GM23338 (cell line): ENCODE measurements around the gene PHOX2A. TPM values are rescaled to one million over a fixed set of nuclear protein-coding genes. Genes with fewer than 3 reads are reported as not detected.
"Not testable (repeated sequence)": the region's sequence is repeated elsewhere in the genome, so short reads cannot be mapped to it uniquely, and the experiment has no call there.

Source experiments
- ATAC-seq: fragments of 200-7000 bp; cut with Tn5 transposase; 3 replicates; pipeline ENCODE4 v1.9.1; 2020
- DNase-seq: peaks from one replicate; pipeline ENCODE4 v3.0.0-alpha.2; 2015; ENCODE audit warnings: low spot score
- H2AFZ ChIP-seq: fragments of 200-600 bp; sonication (generic); 2 replicates; pipeline ENCODE4 v1.8.0; 2016; ENCODE audit warnings: antibody characterized with exemption, mild to moderate bottlenecking, moderate library complexity
- H3F3A ChIP-seq: fragments of 200-600 bp; sonication (generic); replicated peaks from 2 replicates; pipeline ENCODE4 v1.8.0; 2017; ENCODE audit warnings: antibody characterized with exemption, mixed run types, low read depth
- H3K27ac ChIP-seq: fragments of 200-600 bp; sonication (generic); 2 replicates; pipeline ENCODE4 v1.6.1; 2016; ENCODE audit warnings: low read depth
- H3K27me3 ChIP-seq: fragments of 200-600 bp; sonication (generic); 2 replicates; pipeline ENCODE4 v1.8.0; 2016; ENCODE audit warnings: mild to moderate bottlenecking, mixed run types, moderate library complexity; ENCODE audit not compliant: insufficient read depth
- H3K36me3 ChIP-seq: fragments of 200-600 bp; sonication (generic); 2 replicates; pipeline ENCODE4 v1.8.0; 2016; ENCODE audit warnings: mild to moderate bottlenecking; ENCODE audit not compliant: insufficient read depth
- H3K4me1 ChIP-seq: fragments of 200-600 bp; sonication (generic); 2 replicates; pipeline ENCODE4 v1.8.0; 2016; ENCODE audit warnings: mild to moderate bottlenecking, moderate library complexity; ENCODE audit not compliant: insufficient read depth
- H3K4me2 ChIP-seq: fragments of 200-600 bp; sonication (generic); 2 replicates; pipeline ENCODE4 v1.7.1; 2017; ENCODE audit warnings: mixed run types
- H3K4me3 ChIP-seq: fragments of 200-600 bp; sonication (generic); 2 replicates; pipeline ENCODE4 v1.6.1; 2016; ENCODE audit warnings: mixed run types
- H3K79me2 ChIP-seq: fragments of 200-600 bp; sonication (generic); replicated peaks from 2 replicates; pipeline ENCODE4 v1.8.0; 2017; ENCODE audit warnings: mild to moderate bottlenecking; ENCODE audit not compliant: insufficient read depth
- H3K9me2 ChIP-seq: fragments of 200-600 bp; sonication (generic); 2 replicates; pipeline ENCODE4 v1.8.0; 2017; ENCODE audit not compliant: insufficient read depth
- H4K20me1 ChIP-seq: fragments of 200-600 bp; sonication (generic); replicated peaks from 2 replicates; pipeline ENCODE4 v1.8.0; 2017; ENCODE audit warnings: mild to moderate bottlenecking; ENCODE audit not compliant: insufficient read depth
- H3K27ac Mint-ChIP-seq: 2 replicates; pipeline ENCODE4 v1.8.0; 2020; ENCODE audit warnings: inconsistent platforms, mild to moderate bottlenecking, moderate library complexity, mixed read lengths
- H3K27me3 Mint-ChIP-seq: 3 replicates; pipeline ENCODE4 v1.8.0; 2022; ENCODE audit warnings: low read depth, mild to moderate bottlenecking, moderate library complexity, mixed read lengths, inconsistent platforms; ENCODE audit not compliant: insufficient read depth, poor library complexity
- H3K36me3 Mint-ChIP-seq: 3 replicates; pipeline ENCODE4 v1.8.0; 2021; ENCODE audit warnings: low read depth, mild to moderate bottlenecking, inconsistent platforms, moderate library complexity, mixed read lengths
- H3K4me1 Mint-ChIP-seq: 3 replicates; pipeline ENCODE4 v1.8.0; 2020; ENCODE audit warnings: mild to moderate bottlenecking, inconsistent platforms, mixed read lengths
- H3K4me3 Mint-ChIP-seq: 3 replicates; pipeline ENCODE4 v1.8.0; 2021; ENCODE audit warnings: moderate library complexity, mild to moderate bottlenecking, inconsistent platforms, mixed read lengths
- H3K9me3 Mint-ChIP-seq: 3 replicates; pipeline ENCODE4 v1.8.0; 2020; ENCODE audit warnings: moderate library complexity, mild to moderate bottlenecking, inconsistent platforms, mixed read lengths
- ETS1 ChIP-seq: IDR thresholded peaks from 2 replicates; pipeline ENCODE4 v1.6.1; 2016; ENCODE audit warnings: antibody characterized with exemption
- JUNB ChIP-seq: IDR thresholded peaks from one replicate; pipeline ENCODE4 v1.6.1; 2016; ENCODE audit warnings: antibody characterized with exemption; ENCODE audit not compliant: unreplicated experiment
- ZNF331 ChIP-seq: fragments of 250-450 bp; sonication (Bioruptor Pico); IDR thresholded peaks from 2 replicates; pipeline ENCODE4 v1.5.0; 2020; ENCODE audit warnings: low read depth, mild to moderate bottlenecking, moderate library complexity
- ZNF462 ChIP-seq: fragments of 250-450 bp; sonication (Bioruptor Pico); IDR thresholded peaks from 2 replicates; pipeline ENCODE4 v1.5.0; 2020; ENCODE audit warnings: mild to moderate bottlenecking, moderate library complexity
- polyA plus RNA-seq: library from polyadenylated mRNA; unstranded; fragments of >200 nt; fragmentation: Nextera tagmentation; extraction: Ambion mirVana; gene quantifications from 2 replicates; pipeline ENCODE4 v1.2.1, GENCODE V29; 2016
- total RNA-seq: library from RNA; depleted of rRNA; stranded (reverse); fragments of >200 nt; shearing (Covaris generic); gene quantifications from 2 replicates; pipeline ENCODE4 v1.2.3, GENCODE V29; 2014
- TF ChIP-seq, protein P1 (sequence below), 2 experiments: fragments of 200-600 bp in 1 of 2; sonication (generic) in 1 of 2; conservative IDR thresholded peaks; 2 replicates each; pipeline versions ENCODE4 v1.5.1 to v1.6.1; 2016 to 2017; ENCODE audit warnings: antibody characterized with exemption in 2 of 2, low read depth in 2 of 2, mild to moderate bottlenecking in 2 of 2, moderate library complexity in 1 of 2

Gene PHOX2A
- total and polyA plus RNA-seq, 2 experiments from 2014 or later: 0.31 TPM; not detected in 1

DNA sequence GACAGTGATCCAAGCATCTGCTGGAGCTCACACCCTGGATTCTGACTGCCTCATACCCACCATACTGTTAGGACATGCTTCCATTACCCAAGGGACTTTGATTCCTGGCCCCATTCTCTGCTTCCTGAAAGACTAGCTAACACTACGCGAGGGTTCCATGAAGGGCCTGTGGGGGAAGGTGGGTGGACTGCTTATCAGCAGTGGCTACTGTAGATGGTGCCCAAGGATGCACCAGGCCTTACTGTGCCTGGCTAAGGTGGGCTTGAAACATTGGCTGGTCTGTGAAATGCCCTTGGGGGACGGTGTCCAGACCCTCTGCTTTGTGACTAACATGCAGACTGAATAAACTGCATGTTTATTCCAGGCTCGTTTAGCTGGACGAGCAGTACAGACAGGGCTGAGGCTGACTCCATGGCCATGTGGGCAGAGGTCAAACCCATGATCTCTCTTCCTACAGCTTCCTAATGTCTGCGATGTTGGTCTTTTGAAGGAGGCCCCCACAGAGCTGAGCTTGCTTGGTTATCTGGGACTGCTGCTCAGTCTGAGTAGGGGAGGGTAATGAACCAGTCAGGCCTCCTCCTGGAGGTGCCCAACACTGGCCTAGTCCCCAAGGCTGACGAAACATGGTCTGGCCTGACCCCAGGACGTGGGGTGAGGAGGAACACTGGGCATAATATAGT, 48.3 kb upstream of the PHOX2A start:
- no peaks in the 10 kb centered on the region for H3F3A ChIP-seq
- H3K4me3 ChIP-seq: no peak overlapping the region
- Mint-ChIP-seq H3K4me1 (no peaks in the 10 kb centered on the region), H3K9me3 (no peaks in the 10 kb centered on the region; the same call in 2 of the 3 replicates), H3K27ac (no peak overlapping the region), H3K27me3 (peaks cover 2% of the 10 kb centered on the region), H3K4me3 (no peak overlapping the region), H3K36me3 (peaks cover 4% of the 10 kb centered on the region)
- H3K36me3 ChIP-seq: no peaks in the 10 kb centered on the region
- H3K4me2 ChIP-seq: no peak overlapping the region
- no peak overlapping the region for H3K27ac ChIP-seq
- H3K9me2 ChIP-seq: no peaks in the 10 kb centered on the region
- ATAC-seq (no peak), DNase-seq (no peak)
- no peaks in the 10 kb centered on the region for H3K27me3 ChIP-seq
- H3K79me2 ChIP-seq: no peaks in the 10 kb centered on the region
- no peak for TF ChIP-seq ETS1
- TF ChIP-seq JUNB: no peak
- H2AFZ ChIP-seq: no peak overlapping the region
- no peaks in the 10 kb centered on the region for H4K20me1 ChIP-seq
- no peaks in the 10 kb centered on the region for H3K4me1 ChIP-seq

DNA sequence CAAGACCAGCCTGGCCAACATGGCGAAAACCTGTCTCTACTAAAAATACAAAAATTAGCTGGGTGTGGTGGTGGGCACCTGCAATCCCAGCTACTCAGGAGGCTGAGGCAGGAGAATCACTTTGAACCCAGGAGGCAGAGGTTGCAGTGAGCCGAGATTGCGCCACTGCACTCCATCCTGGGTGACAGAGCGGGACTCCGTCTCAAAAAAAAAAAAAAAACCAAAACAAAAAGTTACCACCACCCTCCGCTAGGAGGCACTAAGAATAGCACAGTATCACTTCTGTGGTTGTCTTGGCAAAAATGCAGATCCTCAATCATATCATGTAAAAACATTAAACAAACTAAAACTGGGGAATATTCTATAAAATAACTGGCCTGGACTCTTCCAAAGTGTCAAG, 46.8 kb upstream of the PHOX2A start:
- peak; percentile 64 for ATAC-seq
- H3K79me2 ChIP-seq, H3F3A ChIP-seq, H3K27ac Mint-ChIP-seq, H3K27ac ChIP-seq, H3K36me3 ChIP-seq, H3K27me3 Mint-ChIP-seq, H3K36me3 Mint-ChIP-seq, H3K9me2 ChIP-seq, H2AFZ ChIP-seq, H3K4me3 Mint-ChIP-seq, H3K27me3 ChIP-seq, H3K4me1 ChIP-seq, H3K4me1 Mint-ChIP-seq, H3K9me3 Mint-ChIP-seq, H3K4me2 ChIP-seq, H4K20me1 ChIP-seq, H3K4me3 ChIP-seq: not testable (repeated sequence)
- peak; percentile 51 for DNase-seq
- TF ChIP-seq, protein P1, sequence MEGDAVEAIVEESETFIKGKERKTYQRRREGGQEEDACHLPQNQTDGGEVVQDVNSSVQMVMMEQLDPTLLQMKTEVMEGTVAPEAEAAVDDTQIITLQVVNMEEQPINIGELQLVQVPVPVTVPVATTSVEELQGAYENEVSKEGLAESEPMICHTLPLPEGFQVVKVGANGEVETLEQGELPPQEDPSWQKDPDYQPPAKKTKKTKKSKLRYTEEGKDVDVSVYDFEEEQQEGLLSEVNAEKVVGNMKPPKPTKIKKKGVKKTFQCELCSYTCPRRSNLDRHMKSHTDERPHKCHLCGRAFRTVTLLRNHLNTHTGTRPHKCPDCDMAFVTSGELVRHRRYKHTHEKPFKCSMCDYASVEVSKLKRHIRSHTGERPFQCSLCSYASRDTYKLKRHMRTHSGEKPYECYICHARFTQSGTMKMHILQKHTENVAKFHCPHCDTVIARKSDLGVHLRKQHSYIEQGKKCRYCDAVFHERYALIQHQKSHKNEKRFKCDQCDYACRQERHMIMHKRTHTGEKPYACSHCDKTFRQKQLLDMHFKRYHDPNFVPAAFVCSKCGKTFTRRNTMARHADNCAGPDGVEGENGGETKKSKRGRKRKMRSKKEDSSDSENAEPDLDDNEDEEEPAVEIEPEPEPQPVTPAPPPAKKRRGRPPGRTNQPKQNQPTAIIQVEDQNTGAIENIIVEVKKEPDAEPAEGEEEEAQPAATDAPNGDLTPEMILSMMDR (conservative IDR thresholded peaks at IDR 0.05; ENCODE audit: low read depth in 2 of 2): peak; percentile 67 to 80

- TF ChIP-seq ZNF331 (CRISPR knock-in tag): no peak
- no peak for TF ChIP-seq ZNF462 (CRISPR knock-in tag)
- TF ChIP-seq JUNB: no peak
- TF ChIP-seq ETS1: no peak
- H3K27me3 Mint-ChIP-seq: peaks cover 2% of the 10 kb centered on the region
- Histone ChIP-seq H3K27ac (no peak overlapping the region), H3K4me1 (peaks cover 3% of the 10 kb centered on the region; the same call in 1 of the 2 replicates), H4K20me1 (no peaks in the 10 kb centered on the region), H3K27me3 (no peaks in the 10 kb centered on the region), H3K4me2 (no peak overlapping the region), H3K9me2 (no peaks in the 10 kb centered on the region), H3K79me2 (no peaks in the 10 kb centered on the region), H3F3A (no peaks in the 10 kb centered on the region), H3K36me3 (no peaks in the 10 kb centered on the region), H3K4me3 (no peak overlapping the region), H2AFZ (no peak overlapping the region)
- H3K4me3 Mint-ChIP-seq: no peak overlapping the region
- ATAC-seq (no peak), DNase-seq (no peak)
- no peaks in the 10 kb centered on the region; the same call in 2 of the 3 replicates for H3K9me3 Mint-ChIP-seq
- no peaks in the 10 kb centered on the region; the same call in 2 of the 3 replicates for H3K36me3 Mint-ChIP-seq
- no peaks in the 10 kb centered on the region for H3K4me1 Mint-ChIP-seq
- no peak overlapping the region for H3K27ac Mint-ChIP-seq
Measured at GRCh38 chr11:72287293-72287692, 43.3 kb upstream of the PHOX2A start.
